Thymus (tissue), 11 donors: Measurements from ENCODE around the gene SLC25A34. TPM values are rescaled to one million over a fixed set of nuclear protein-coding genes. Genes with fewer than 3 reads are reported as not detected.

Experiments used
- DNase-seq, 9 donors: peaks; one replicate each; pipeline ENCODE4 v3.0.0-alpha.2; 2013; ENCODE audit warnings: low spot score in 9 of 9, low read depth in 6 of 9, missing footprints in 1 of 9
- H3K27ac ChIP-seq, 2 donors: one replicate each; pipeline ENCODE4 v1.5.1; 2013; ENCODE audit warnings: control low read depth in 1 of 2, low read depth in 1 of 2, low read length in 1 of 2, mild to moderate bottlenecking in 1 of 2, moderate library complexity in 1 of 2
- H3K27me3 ChIP-seq, 2 donors: one replicate each; pipeline ENCODE4 v1.5.1; 2013; ENCODE audit warnings: low read length in 1 of 2; ENCODE audit not compliant: control insufficient read depth in 2 of 2, insufficient read depth in 1 of 2
- H3K36me3 ChIP-seq, 2 donors: one replicate each; pipeline ENCODE4 v1.5.1; 2013; ENCODE audit warnings: low read length in 1 of 2, mild to moderate bottlenecking in 1 of 2, moderate library complexity in 1 of 2; ENCODE audit not compliant: control insufficient read depth in 2 of 2, insufficient read depth in 2 of 2
- H3K4me1 ChIP-seq, 2 donors: one replicate each; pipeline ENCODE4 v1.5.1; 2013; ENCODE audit warnings: low read length in 2 of 2; ENCODE audit not compliant: control insufficient read depth in 2 of 2, insufficient read depth in 2 of 2
- H3K4me3 ChIP-seq, 2 donors: one replicate each; pipeline ENCODE4 v1.5.1; 2013; ENCODE audit warnings: low read length in 2 of 2, control low read depth in 1 of 2, mild to moderate bottlenecking in 1 of 2
- H3K9me3 ChIP-seq, 2 donors: one replicate each; pipeline ENCODE4 v1.5.1; 2013; ENCODE audit warnings: low read length in 1 of 2, mild to moderate bottlenecking in 1 of 2; ENCODE audit not compliant: control insufficient read depth in 2 of 2, insufficient read depth in 1 of 2
- WGBS: extraction: QIAGEN DNeasy Blood & Tissue Kit; methylation state at CpG from one replicate; pipeline ENCODE4 v1.1.7; 2013; 5-methylcytosine and 5-hydroxymethylcytosine counted together
- polyA plus RNA-seq: library from polyadenylated mRNA; stranded (reverse); fragments of 200-250 nt; gene quantifications from one replicate; pipeline ENCODE4 v1.2.3, GENCODE V29; 2013
- total RNA-seq: library from RNA; stranded (reverse); fragments of 120-200 nt; gene quantifications from one replicate; pipeline ENCODE4 v1.2.4, GENCODE V29; 2013
- donor health status: healthy.

Gene SLC25A34
- total and polyA plus RNA-seq, 2 donors, result 0.42 to 2.4 TPM

- H3K4me1 ChIP-seq, result no peaks in the 10 kb centered on the region
- peaks cover 26 to 43% of the 10 kb centered on the region in 2 donors for H3K36me3 ChIP-seq
- H3K27me3 ChIP-seq, result no peaks in the 10 kb centered on the region
- H3K9me3 ChIP-seq, result no peaks in the 10 kb centered on the region
- DNase-seq, result no peak
- no peak overlapping the region for H3K27ac ChIP-seq
- WGBS, result 88% methylated on average over 12 of the region's 12 CpGs
- H3K4me3 ChIP-seq, result no peak overlapping the region
These were observed 587 bp upstream of the SLC25A34 start for GRCh38 chr1:15735304-15736037.

- no peak for DNase-seq
- no peaks in the 10 kb centered on the region for H3K4me1 ChIP-seq
- H3K4me3 ChIP-seq, result no peak overlapping the region
- H3K27me3 ChIP-seq, result no peaks in the 10 kb centered on the region
- no peak overlapping the region for H3K27ac ChIP-seq
- H3K9me3 ChIP-seq, result no peaks in the 10 kb centered on the region
- H3K36me3 ChIP-seq, result peaks cover 16 to 31% of the 10 kb centered on the region in 2 donors
- whole genome bisulfite sequencing, result 78% methylated on average over 6 of the region's 6 CpGs
These were observed 819 bp downstream of the SLC25A34 start for GRCh38 chr1:15736892-15737261.

GRCh38 chr1:15737324-15738319 is 1.6 kb downstream of the SLC25A34 start:
- no peak overlapping the region for H3K27ac ChIP-seq
- WGBS, result 96% methylated on average over 20 of the region's 20 CpGs
- no peak for DNase-seq

GRCh38 chr1:15738416-15739113 is 2.5 kb downstream of the SLC25A34 start:
- Histone ChIP-seq H3K4me3 (no peak overlapping the region), H3K36me3 (peaks cover 8 to 14% of the 10 kb centered on the region in 2 donors), H3K27ac (no peak overlapping the region), H3K27me3 (no peaks in the 10 kb centered on the region), H3K4me1 (no peaks in the 10 kb centered on the region), H3K9me3 (no peaks in the 10 kb centered on the region)
- DNase-seq, result no peak
- 93% methylated on average over 15 of the region's 15 CpGs for WGBS

More at GRCh38 chr1:15737324-15738319, 1.6 kb downstream of the SLC25A34 start:
- H3K9me3 ChIP-seq, result no peaks in the 10 kb centered on the region
- peaks cover 10 to 23% of the 10 kb centered on the region in 2 donors for H3K36me3 ChIP-seq
- H3K27me3 ChIP-seq, result no peaks in the 10 kb centered on the region
- H3K4me1 ChIP-seq, result no peaks in the 10 kb centered on the region
- H3K4me3 ChIP-seq, result no peak overlapping the region

GRCh38 chr1:15739259-15739658 is 3.2 kb downstream of the SLC25A34 start:
- DNase-seq, result no peak
- 97% methylated on average over 16 of the region's 16 CpGs for WGBS
- Histone ChIP-seq H3K9me3 (no peaks in the 10 kb centered on the region), H3K4me3 (no peak overlapping the region), H3K27ac (no peak overlapping the region), H3K27me3 (no peaks in the 10 kb centered on the region), H3K4me1 (no peaks in the 10 kb centered on the region), H3K36me3 (peaks cover 3 to 8% of the 10 kb centered on the region in 2 donors)

- H3K27ac ChIP-seq, result no peak overlapping the region
- H3K27me3 ChIP-seq, result no peaks in the 10 kb centered on the region
- DNase-seq, result no peak
- no peak overlapping the region for H3K4me3 ChIP-seq
- no peaks in the 10 kb centered on the region for H3K4me1 ChIP-seq
- H3K36me3 ChIP-seq, result peaks cover 0 to 3% of the 10 kb centered on the region in 2 donors
- no peaks in the 10 kb centered on the region for H3K9me3 ChIP-seq
- WGBS, result 95% methylated on average over 7 of the region's 7 CpGs
These were observed 3.7 kb downstream of the SLC25A34 start for GRCh38 chr1:15739745-15740144.

GRCh38 chr1:15740924-15741850 is 5.1 kb downstream of the SLC25A34 start:
- whole genome bisulfite sequencing, result 67% methylated on average over 27 of the region's 27 CpGs
- no peaks in the 10 kb centered on the region for H3K9me3 ChIP-seq
- H3K27ac ChIP-seq, result no peak overlapping the region
- H3K36me3 ChIP-seq, result no peaks in the 10 kb centered on the region
- no peaks in the 10 kb centered on the region for H3K4me1 ChIP-seq
- H3K27me3 ChIP-seq, result no peaks in the 10 kb centered on the region
- DNase-seq, result peak in 8 of 9 donors; percentile 18 to 67 (median 32)
- no peak overlapping the region for H3K4me3 ChIP-seq

GRCh38 chr1:15742339-15742801 is 6.3 kb downstream of the SLC25A34 start, which contains the start of gene TMEM82:
Gene TMEM82, plus strand, starts transcription at chr1:15742499. Its CDS starts 61 bp downstream, at chr1:15742560.
- H3K27ac ChIP-seq, result no peak within 1 kb of the TSS
- WGBS, result 65% methylated on average over 14 of the region's 14 CpGs
- no peak for DNase-seq
- H3K36me3 ChIP-seq, result no peaks in the 10 kb centered on the region
- H3K9me3 ChIP-seq, result no peaks in the 10 kb centered on the region
- H3K4me3 ChIP-seq, result no peak within 1 kb of the TSS
- H3K4me1 ChIP-seq, result no peaks in the 10 kb centered on the region
- no peaks in the 10 kb centered on the region for H3K27me3 ChIP-seq
